ENCODE results near the gene DKKL1.
"Not testable (repeated sequence)": the region's sequence is repeated elsewhere in the genome, so short reads cannot be mapped to it uniquely, and the experiment has no call there.

DNA sequence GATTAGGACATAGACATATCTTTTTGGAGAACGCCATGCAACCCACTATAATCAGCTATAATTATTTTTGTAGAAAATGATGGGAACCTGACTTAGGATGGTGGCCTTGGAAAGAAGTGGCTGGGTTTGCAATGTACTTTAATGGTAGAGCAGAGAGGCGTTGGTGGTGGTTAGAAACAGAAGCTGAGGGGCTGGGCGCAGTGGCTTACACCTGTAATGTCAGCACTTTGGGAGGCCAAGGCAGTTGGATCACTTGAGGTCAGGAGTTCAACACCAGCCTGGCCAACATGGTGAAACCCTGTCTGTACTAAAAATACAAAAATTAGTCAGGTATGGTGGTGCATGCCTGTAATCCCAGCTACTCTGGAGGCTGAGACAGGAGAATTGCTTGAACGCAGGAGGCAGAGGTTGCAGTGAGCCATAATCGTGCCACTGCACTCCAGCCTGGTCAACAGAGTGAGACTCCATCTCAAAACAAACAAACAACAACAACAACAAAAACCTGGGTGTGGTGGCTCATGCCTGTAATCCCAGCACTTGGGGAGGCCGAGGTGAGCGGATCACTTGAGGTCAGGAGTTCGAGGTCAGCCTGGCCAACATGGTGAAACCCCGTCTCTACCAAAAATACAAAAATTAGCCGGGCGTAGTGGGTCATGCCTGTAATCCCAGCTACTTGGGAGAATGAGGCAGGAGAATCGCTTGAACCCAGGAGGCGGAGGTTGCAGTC is 30.8 kb upstream of the DKKL1 start:
- TF ChIP-seq CTCF (IDR thresholded peaks at IDR 0.05); POLR2AphosphoS5 (IDR thresholded peaks at IDR 0.05); EP300 (IDR thresholded peaks at IDR 0.05; ENCODE audit: low read depth): not testable (repeated sequence)

Data from transverse colon (tissue), 4 donors.